Glutamatergic neuron (in vitro differentiated cells): ENCODE measurements around the gene NDUFV3. TPM values are rescaled to one million over a fixed set of nuclear protein-coding genes. Genes with fewer than 3 reads are reported as not detected.

Experiments used
- DNase-seq: peaks from one replicate; pipeline ENCODE4 v3.0.0; 2022
- H3K27ac Mint-ChIP-seq: one replicate; pipeline ENCODE4 v1.8.0; 2020; ENCODE audit warnings: mild to moderate bottlenecking, mixed read lengths, inconsistent platforms; ENCODE audit not compliant: unreplicated experiment
- H3K27me3 Mint-ChIP-seq: one replicate; pipeline ENCODE4 v1.8.0; 2020; ENCODE audit warnings: mild to moderate bottlenecking, moderate library complexity, mixed read lengths, inconsistent platforms; ENCODE audit not compliant: unreplicated experiment
- H3K36me3 Mint-ChIP-seq: one replicate; pipeline ENCODE4 v1.8.0; 2020; ENCODE audit warnings: mild to moderate bottlenecking, mixed read lengths, inconsistent platforms; ENCODE audit not compliant: unreplicated experiment
- H3K4me1 Mint-ChIP-seq: one replicate; pipeline ENCODE4 v1.8.0; 2020; ENCODE audit warnings: mild to moderate bottlenecking, low read depth, mixed read lengths, inconsistent platforms; ENCODE audit not compliant: unreplicated experiment
- H3K4me3 Mint-ChIP-seq: one replicate; pipeline ENCODE4 v1.8.0; 2020; ENCODE audit warnings: mild to moderate bottlenecking, mixed read lengths, inconsistent platforms; ENCODE audit not compliant: unreplicated experiment
- H3K9me3 Mint-ChIP-seq: one replicate; pipeline ENCODE4 v1.8.0; 2020; ENCODE audit warnings: mild to moderate bottlenecking, moderate library complexity, mixed read lengths, inconsistent platforms; ENCODE audit not compliant: unreplicated experiment
- total RNA-seq: library from RNA; stranded (reverse); fragmentation: NEBNext Ultra II Directional; extraction: Animal tissue kit (Norgen Biotek cat#: 25700); gene quantifications from one replicate; pipeline ENCODE4 v1.2.1, GENCODE V29; 2021; ENCODE audit not compliant: unreplicated experiment
- TF ChIP-seq, protein P1 (sequence below): fragments of 200-600 bp; sonication (generic); IDR thresholded peaks from one replicate; pipeline ENCODE4 v1.5.0; 2021; ENCODE audit not compliant: partially characterized antibody, unreplicated experiment

NDUFV3 gene
- total RNA-seq, 1 donor from 2014 or later = 33.9 TPM

DNA sequence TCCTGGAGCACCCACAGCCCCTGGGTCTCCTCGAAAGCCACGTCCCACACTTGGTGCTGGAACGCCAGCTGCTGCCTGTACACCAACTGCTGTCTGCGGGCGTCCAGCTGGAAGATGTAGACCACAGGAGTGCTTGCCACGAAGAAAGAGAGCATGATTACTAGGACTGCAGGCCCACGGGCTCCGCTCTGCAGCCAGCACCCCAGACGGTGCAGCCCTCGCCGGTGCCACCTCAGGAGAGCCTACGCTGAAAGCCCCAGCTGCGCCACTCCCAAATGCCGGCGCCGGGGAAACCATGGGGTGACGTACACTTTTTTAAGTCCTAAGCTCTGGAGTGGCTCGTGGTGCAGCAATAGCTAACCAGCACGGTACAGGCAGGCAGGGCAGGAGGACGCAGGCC, 39.5 kb upstream of the NDUFV3 start:
- H3K27me3 Mint-ChIP-seq = peaks cover 11% of the 10 kb centered on the region
- H3K27ac Mint-ChIP-seq = no peak overlapping the region
- TF ChIP-seq, protein P1, sequence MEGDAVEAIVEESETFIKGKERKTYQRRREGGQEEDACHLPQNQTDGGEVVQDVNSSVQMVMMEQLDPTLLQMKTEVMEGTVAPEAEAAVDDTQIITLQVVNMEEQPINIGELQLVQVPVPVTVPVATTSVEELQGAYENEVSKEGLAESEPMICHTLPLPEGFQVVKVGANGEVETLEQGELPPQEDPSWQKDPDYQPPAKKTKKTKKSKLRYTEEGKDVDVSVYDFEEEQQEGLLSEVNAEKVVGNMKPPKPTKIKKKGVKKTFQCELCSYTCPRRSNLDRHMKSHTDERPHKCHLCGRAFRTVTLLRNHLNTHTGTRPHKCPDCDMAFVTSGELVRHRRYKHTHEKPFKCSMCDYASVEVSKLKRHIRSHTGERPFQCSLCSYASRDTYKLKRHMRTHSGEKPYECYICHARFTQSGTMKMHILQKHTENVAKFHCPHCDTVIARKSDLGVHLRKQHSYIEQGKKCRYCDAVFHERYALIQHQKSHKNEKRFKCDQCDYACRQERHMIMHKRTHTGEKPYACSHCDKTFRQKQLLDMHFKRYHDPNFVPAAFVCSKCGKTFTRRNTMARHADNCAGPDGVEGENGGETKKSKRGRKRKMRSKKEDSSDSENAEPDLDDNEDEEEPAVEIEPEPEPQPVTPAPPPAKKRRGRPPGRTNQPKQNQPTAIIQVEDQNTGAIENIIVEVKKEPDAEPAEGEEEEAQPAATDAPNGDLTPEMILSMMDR = no peak
- H3K9me3 Mint-ChIP-seq = peaks cover 6% of the 10 kb centered on the region
- no peaks in the 10 kb centered on the region for H3K36me3 Mint-ChIP-seq
- no peak for DNase-seq
- no peak overlapping the region for H3K4me3 Mint-ChIP-seq
- H3K4me1 Mint-ChIP-seq = peaks cover 19% of the 10 kb centered on the region

DNA sequence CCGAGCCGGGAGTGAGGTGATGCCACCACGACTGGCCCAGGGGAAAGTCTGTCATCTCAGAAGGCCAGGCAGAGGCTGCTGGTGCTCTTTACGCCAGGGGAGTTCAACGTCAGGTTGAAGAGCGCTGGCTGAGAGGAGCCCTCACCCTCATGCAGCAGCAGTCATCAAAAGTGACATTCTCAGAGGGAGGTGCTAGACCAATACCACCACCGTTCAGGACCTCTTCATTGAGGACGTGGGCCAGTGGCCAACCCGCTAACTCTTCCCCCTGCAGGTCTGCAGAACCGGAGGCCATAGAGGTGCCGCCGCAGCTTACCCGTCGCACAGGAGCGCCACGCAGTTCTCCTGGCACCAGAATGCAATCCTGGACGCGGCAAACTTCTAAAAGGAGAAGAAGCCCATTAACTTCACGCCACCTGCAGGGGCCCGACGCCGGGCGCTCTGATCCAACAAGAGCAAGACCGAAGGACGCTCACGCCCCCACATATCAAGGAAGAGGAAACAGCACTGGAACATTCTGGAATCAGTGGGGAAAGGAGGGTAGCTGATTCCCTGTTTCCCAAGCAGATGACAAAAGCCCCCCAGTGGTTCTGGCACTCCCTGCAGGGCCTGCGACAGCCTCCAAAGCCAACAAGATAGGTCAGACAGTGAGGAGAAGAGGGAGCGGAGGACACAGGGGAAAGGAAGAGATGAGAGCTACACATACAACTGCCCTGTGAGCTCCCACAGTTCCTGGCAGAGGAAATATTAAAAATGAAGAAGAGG, 38.7 kb upstream of the NDUFV3 start:
- no peak overlapping the region for H3K4me3 Mint-ChIP-seq
- peaks cover 24% of the 10 kb centered on the region for H3K4me1 Mint-ChIP-seq
- DNase-seq = no peak
- peaks cover 5% of the 10 kb centered on the region for H3K27me3 Mint-ChIP-seq
- H3K9me3 Mint-ChIP-seq = peaks cover 6% of the 10 kb centered on the region
- TF ChIP-seq, protein P1 = no peak
- H3K27ac Mint-ChIP-seq = no peak overlapping the region
- H3K36me3 Mint-ChIP-seq = no peaks in the 10 kb centered on the region

DNA sequence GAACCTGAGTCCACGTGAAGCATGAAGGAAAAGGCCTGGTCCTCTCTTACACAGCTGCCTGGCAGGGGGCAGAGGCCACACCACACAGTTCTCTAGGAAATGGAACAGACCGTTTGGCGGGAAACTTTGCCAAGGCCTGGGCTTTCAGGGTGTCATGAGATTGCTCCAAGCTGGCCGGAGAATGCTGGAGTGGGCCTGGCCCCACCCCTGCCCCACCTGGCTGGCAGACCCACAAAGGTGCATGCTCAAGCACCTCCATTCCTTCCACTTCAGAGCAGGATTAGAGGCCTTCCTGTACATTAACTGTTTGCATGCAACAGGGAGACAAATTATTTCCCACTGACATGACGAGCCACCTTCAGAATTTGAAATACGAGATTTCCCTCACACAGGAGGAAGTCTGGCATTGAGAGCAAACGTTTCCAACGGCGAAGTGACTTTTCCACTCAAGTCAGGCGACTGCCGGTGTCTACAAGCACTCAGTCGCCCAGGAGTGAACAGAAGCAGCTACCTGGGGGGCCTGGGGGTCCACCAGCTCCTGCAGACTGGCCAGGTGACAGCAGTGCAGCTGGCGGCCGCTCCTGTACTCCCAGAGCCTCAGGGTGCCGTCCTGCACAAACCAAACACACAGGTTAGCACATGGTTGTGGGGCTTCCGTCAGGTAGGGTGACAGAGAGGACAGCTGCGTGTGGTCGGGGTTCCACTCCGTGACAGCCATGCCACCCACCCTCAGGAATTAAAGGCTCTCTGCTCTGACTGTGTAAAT, 37.8 kb upstream of the NDUFV3 start:
- Mint-ChIP-seq H3K27ac (peak overlapping the region; percentile 38), H3K36me3 (no peaks in the 10 kb centered on the region), H3K27me3 (peaks cover 5% of the 10 kb centered on the region), H3K4me1 (peaks cover 24% of the 10 kb centered on the region), H3K9me3 (peaks cover 6% of the 10 kb centered on the region), H3K4me3 (no peak overlapping the region)
- TF ChIP-seq, protein P1 = no peak
- DNase-seq = no peak

DNA sequence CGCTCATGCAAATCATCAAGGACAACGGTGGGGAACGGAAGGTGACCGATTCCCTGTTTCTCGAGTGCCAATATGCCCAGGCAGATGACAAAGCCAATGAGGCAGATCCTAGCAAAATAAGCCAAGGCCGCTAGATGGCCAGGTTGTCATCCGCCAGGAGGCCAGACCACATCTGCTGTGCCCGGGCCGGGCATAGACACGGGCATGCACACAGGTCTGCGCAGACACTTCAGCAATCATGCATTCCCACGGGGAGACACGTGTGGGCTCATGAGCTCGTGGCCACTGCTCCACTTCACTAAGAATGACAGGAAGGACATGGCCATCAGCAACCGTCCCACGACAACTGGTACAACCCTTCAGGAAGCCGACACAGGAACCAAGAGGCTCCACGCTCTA, 37.2 kb upstream of the NDUFV3 start:
- peaks cover 24% of the 10 kb centered on the region for H3K4me1 Mint-ChIP-seq
- H3K27ac Mint-ChIP-seq = peak overlapping the region; percentile 38
- H3K36me3 Mint-ChIP-seq = no peaks in the 10 kb centered on the region

More for the DNA sequence above, 37.2 kb upstream of the NDUFV3 start:
- no peak for DNase-seq
- TF ChIP-seq, protein P1 = no peak
- Mint-ChIP-seq H3K9me3 (peaks cover 8% of the 10 kb centered on the region), H3K4me3 (no peak overlapping the region), H3K27me3 (peaks cover 5% of the 10 kb centered on the region)
